DMS153 (cell line): ENCODE data around the gene OTOG.

Source experiments
- DNase-seq: peaks from one replicate; lab custom pipeline; 2025; lab: John Stamatoyannopoulos, UW

OTOG gene

GRCh38 chr11:17633987-17634775, 87.1 kb downstream of the OTOG start:
- no peak for DNase-seq

GRCh38 chr11:17634776-17635550, 87.9 kb downstream of the OTOG start:
- no peak for DNase-seq

DNA sequence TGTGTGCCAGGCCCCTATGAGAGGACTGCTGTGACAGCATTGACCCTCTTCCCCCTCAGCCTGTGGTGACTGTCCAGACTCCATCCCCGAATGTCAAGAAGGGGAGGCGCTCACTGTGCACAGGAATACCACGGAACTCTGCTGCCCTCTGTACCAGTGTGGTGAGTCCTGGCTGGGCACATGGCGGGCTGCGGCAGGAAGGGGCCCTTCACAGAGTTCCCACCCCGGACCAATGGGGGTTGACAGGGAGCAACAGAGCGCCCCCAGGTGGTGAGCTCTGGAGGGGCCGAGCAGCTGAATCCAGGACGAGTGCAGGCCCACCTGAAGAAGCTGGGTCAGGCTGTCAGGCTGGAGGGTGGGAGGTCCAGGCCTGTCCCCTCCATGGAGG, 88.5 kb downstream of the OTOG start:
- DNase-seq: no peak

DNA sequence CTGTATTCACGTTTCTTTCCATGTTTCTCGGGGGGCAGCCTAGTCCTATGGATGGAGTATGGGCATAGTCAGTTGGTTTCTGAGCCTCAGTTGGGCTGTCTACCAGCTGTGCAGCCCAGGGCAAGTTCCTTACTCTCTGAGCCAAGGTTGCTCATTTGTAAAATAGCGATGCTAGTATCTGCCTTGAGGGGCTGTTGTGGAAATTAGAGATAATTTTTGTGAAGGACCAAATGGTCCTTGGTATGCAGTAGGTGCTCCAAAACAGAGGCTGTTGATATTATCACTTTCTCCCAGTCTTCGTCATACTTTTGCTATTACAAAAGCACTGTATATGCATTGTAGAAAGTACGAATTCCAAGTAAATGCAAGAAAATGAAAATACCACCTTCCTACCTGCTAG, 89.7 kb downstream of the OTOG start:
- no peak for DNase-seq

- DNase-seq: no peak
Observed at GRCh38 chr11:17637901-17638300, 90.8 kb downstream of the OTOG start.

DNA sequence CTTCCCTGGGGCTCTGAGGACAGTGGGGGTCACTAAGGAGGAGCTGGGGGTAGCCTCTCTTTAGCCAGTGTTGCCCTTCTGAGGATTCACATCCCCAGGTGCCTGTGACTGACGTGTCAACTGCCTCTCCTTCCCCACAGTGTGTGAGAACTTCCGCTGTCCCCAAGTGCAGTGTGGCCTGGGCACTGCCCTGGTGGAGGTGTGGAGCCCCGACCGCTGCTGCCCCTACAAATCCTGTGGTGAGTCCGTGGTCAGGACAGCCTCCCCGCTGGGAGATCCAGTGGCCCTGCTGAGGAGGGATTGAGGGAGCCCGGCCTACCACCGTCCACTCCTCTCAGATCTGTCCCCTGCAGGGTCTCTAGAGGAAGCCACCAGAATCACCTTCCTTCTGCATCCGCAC, 91.3 kb downstream of the OTOG start:
- no peak for DNase-seq

DNA sequence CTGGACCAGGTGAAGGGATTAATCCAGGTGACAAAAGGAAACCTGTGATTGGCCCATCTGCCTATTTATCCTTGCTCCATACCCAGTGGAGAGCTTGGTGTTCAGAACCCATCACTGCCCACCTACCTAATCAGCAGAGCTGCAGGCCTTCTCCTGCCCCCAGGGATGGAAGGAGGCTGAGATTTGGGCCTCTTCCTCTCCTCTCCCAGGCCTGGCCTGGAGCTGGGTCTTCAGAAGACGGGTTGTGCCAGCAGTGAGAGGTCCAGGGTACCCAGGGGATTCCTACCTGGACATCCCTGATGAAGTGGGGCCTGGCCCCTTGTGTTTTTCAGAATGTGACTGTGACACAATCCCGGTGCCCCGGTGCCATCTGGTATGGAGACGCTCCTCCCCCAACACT, 92.0 kb downstream of the OTOG start:
- no peak for DNase-seq

DNA sequence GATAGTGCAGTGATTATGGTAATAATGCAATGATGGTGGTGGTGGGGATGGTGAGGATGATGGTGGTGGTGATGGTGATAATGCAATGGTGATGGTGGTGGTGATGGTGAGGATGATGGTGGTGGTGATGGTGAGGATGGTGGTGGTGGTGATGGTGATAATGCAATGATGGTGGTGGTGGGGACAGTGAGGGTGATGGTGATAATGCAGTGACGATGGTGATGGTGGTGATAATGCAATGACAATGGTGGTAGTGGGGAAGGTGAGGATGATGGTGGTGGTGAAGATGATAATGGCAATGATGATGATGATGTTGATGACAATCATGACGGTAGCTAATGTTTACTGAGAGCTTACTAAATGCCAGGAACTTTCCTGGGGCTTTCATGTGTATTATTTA, 92.7 kb downstream of the OTOG start:
- no peak for DNase-seq

- no peak for DNase-seq
Observed at GRCh38 chr11:17640493-17641164, 93.6 kb downstream of the OTOG start.

DNA sequence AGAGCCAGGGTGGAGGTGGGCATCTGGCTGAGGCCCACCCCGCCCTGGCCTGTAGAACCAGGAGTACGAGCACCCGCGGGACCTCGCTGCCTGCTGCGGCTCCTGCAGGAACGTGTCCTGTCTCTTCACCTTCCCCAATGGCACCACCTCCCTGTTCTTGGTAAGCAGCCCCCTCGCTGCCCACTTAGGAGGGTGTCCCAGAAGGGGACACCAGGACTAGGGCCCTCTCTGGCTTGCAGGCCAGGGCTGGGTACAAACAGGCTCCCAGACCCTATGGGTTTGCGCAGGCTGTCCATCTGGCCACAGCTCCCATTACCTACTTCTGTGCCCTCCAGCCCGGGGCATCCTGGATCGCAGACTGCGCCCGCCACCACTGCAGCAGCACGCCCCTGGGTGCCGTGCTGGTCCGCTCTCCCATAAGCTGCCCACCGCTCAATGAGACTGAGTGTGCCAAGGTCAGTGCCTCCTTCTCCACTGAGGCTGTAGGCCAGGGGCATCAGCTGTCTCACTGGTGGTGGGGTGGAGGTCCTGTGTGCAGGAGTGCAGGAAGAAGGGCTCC, 94.8 kb downstream of the OTOG start:
- no peak for DNase-seq

DNA sequence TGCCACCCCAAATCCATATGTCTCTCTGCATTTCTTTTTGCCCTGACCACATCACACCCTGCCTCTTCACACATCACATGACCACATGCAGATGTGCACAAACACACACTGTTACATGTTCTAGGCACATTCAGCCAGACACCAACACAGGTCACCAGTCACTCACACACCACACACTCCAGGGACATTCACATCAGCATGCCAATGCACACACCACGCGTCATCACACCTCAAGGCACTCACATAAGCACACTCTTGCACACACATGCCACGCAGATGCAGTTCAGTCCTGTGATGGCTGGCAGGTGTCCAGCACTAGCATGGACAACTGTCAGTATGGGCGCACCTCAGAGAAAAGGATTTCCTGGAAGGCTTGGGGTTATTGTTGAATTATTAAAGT, 95.3 kb downstream of the OTOG start:
- no peak for DNase-seq

GRCh38 chr11:17642980-17643379, 95.9 kb downstream of the OTOG start:
- DNase-seq: no peak

GRCh38 chr11:17643506-17644405, 96.7 kb downstream of the OTOG start:
- no peak for DNase-seq

GRCh38 chr11:17645190-17645970, 98.3 kb downstream of the OTOG start:
- DNase-seq: no peak

- DNase-seq: no peak
Observed at GRCh38 chr11:17646451-17647145, 99.5 kb downstream of the OTOG start.

DNA sequence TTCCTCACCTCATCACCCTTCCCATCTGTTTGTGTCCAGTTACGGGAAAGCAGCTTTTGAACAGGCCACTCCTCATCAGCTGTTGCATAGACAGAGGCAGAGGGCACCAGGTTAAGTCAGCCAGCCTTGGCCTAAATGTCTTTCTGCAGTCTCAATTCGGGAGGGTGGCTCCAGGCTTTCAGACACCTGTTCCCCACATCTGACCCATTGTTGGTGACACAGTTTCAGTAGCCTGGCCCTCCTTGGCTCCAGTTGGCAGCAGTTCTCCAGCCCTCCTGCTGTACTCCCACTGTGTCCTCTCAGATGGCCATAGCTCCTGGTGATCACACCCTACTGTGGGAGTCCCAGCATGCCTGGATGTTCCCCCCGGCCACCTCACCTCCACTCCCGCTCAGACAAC, 101.5 kb downstream of the OTOG start:
- DNase-seq: no peak

GRCh38 chr11:17649261-17649660, 102.2 kb downstream of the OTOG start:
- no peak for DNase-seq

DNA sequence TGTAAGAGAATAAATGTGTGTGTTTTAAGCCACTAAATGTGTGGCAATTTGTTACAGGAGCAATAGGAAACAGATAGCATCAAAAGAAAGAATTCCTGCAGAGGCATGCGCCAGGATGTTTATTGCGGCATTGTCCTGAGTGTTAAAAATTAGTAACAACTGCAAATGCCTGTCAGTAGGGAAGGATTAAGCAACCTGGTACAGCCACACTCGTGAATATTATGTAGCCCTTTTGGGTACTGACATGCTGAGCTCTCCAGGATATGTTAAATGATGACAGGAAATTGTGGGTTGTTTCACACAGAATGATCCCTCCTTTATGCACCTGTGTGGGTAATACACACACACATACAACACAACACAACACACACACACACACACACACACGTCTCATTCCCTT, 102.6 kb downstream of the OTOG start:
- DNase-seq: no peak

- DNase-seq: no peak
Observed at GRCh38 chr11:17650127-17650911, 103.3 kb downstream of the OTOG start.
